GM21390 (cell line): ENCODE results near the gene RAP2A.
A peak's percentile ranks its signal among the peaks of the same experiment; 100 is the strongest.

Source experiments
- ATAC-seq: cut with Tn5 transposase; IDR thresholded peaks from one replicate; pipeline ENCODE4 v1.9.1; 2021; ENCODE audit not compliant: unreplicated experiment

Gene RAP2A

GRCh38 chr13:97422118-97423054, 11.6 kb upstream of the RAP2A start:
- ATAC-seq = no peak

- no peak for ATAC-seq
Measured at GRCh38 chr13:97423300-97424045, 10.5 kb upstream of the RAP2A start.

- no peak for ATAC-seq
Measured at GRCh38 chr13:97425590-97425989, 8.4 kb upstream of the RAP2A start.

GRCh38 chr13:97426695-97427094, 7.3 kb upstream of the RAP2A start:
- no peak for ATAC-seq

GRCh38 chr13:97429681-97430081, 4.3 kb upstream of the RAP2A start:
- no peak for ATAC-seq

GRCh38 chr13:97430296-97430695, 3.7 kb upstream of the RAP2A start:
- no peak for ATAC-seq

GRCh38 chr13:97431171-97431764, 2.7 kb upstream of the RAP2A start:
- no peak for ATAC-seq

- no peak for ATAC-seq
Measured at GRCh38 chr13:97432232-97432916, 1.6 kb upstream of the RAP2A start.

GRCh38 chr13:97432917-97433726, 847 bp upstream of the RAP2A start:
- ATAC-seq = peak; percentile 77

GRCh38 chr13:97434397-97435201, 630 bp downstream of the RAP2A start:
- peak; percentile 4 for ATAC-seq

GRCh38 chr13:97435323-97435722, 1.4 kb downstream of the RAP2A start:
- no peak for ATAC-seq

- ATAC-seq = no peak
Measured at GRCh38 chr13:97435794-97436193, 1.8 kb downstream of the RAP2A start.

GRCh38 chr13:97436845-97437244, 2.9 kb downstream of the RAP2A start:
- no peak for ATAC-seq

- no peak for ATAC-seq
Measured at GRCh38 chr13:97437729-97438128, 3.8 kb downstream of the RAP2A start.

GRCh38 chr13:97438856-97439595, 5.1 kb downstream of the RAP2A start:
- no peak for ATAC-seq

GRCh38 chr13:97440598-97441170, 6.7 kb downstream of the RAP2A start:
- ATAC-seq = no peak

GRCh38 chr13:97441368-97441767, 7.4 kb downstream of the RAP2A start:
- ATAC-seq = peak; percentile 45

GRCh38 chr13:97445522-97446187, 11.7 kb downstream of the RAP2A start:
- ATAC-seq = no peak
